H1 (cell line): ENCODE results near the gene RBM27. TPM values are rescaled to one million over a fixed set of nuclear protein-coding genes. Genes with fewer than 3 reads are reported as not detected.
A peak's percentile ranks its signal among the peaks of the same experiment; 100 is the strongest.

Source experiments
- BCL11A ChIP-seq, 2 experiments: IDR thresholded peaks; one replicate each; pipeline ENCODE4 v1.6.1; 2011; ENCODE audit warnings: low read depth in 2 of 2, low read length in 2 of 2, mild to moderate bottlenecking in 2 of 2
- GTF2F1 ChIP-seq: IDR thresholded peaks from 2 replicates; pipeline ENCODE4 v1.6.1; 2012; ENCODE audit warnings: low read depth, low read length, improper control_type of control experiment, borderline replicate concordance
- JUND ChIP-seq: IDR thresholded peaks from 2 replicates; pipeline ENCODE4 v1.6.1; 2011; ENCODE audit warnings: mild to moderate bottlenecking, improper control_type of control experiment, low read length
- POLR2A ChIP-seq, 2 experiments: IDR thresholded peaks; 1 replicate in 1 of 2; 2 replicates in 1 of 2; pipeline ENCODE4 v1.6.1; 2011; ENCODE audit warnings: low read depth in 2 of 2, low read length in 2 of 2, mild to moderate bottlenecking in 2 of 2; ENCODE audit errors: control extremely low read depth in 1 of 2
- POLR2AphosphoS5 ChIP-seq: IDR thresholded peaks from 2 replicates; pipeline ENCODE4 v1.6.1; 2011; ENCODE audit warnings: low read depth, low read length
- RBBP5 ChIP-seq: IDR thresholded peaks from 2 replicates; pipeline ENCODE4 v1.7.1; 2012; ENCODE audit warnings: low read depth, mild to moderate bottlenecking, inconsistent platforms, low read length, moderate library complexity, borderline replicate concordance
- polyA plus RNA-seq, 7 experiments: library from polyadenylated mRNA; depleted of rRNA in 3 of 7; stranded (reverse) in 5 of 7; unstranded in 2 of 7; fragments of >200 nt in 5 of 7; fragments of 200-250 nt in 2 of 7; gene quantifications; 1 replicate in 5 of 7; 2 replicates in 1 of 7; 4 replicates in 1 of 7; pipeline versions ENCODE4 v1.2.1 to v1.2.3, GENCODE V29; 2011 to 2013; ENCODE audit warnings: missing spikeins in 2 of 7, mixed read lengths in 2 of 7
- total RNA-seq: library from RNA; stranded (reverse); fragmentation: NEBNext Ultra II Directional; extraction: Animal tissue kit (Norgen Biotek cat#: 25700); gene quantifications from 2 replicates; pipeline ENCODE4 v1.2.1, GENCODE V29; 2021

The RBM27 gene
- total and polyA plus RNA-seq, 2 of the 8 experiments (the other 6 are each of a cell fraction or from before 2014, with no cell fraction given), result 13.1 to 42.9 TPM

- 0 out of 2 replicates have a peak, but pooled peaks have one; percentile 3 for TF ChIP-seq JUND
- TF ChIP-seq GTF2F1, result no peak
- no peak for TF ChIP-seq BCL11A (IDR thresholded peaks at IDR 0.05; ENCODE audit: low read depth in 2 of 2, low read length in 2 of 2)
- TF ChIP-seq POLR2A (IDR thresholded peaks at IDR 0.05; ENCODE audit: control extremely low read depth in 1 of 2, low read depth in 2 of 2, low read length in 2 of 2), result peak; percentile 63 to 85
- TF ChIP-seq RBBP5, result no peak
- peak; percentile 42 for TF ChIP-seq POLR2AphosphoS5
Measured at GRCh38 chr5:146203011-146203871, at the start of gene RBM27 (continued).
